Skeletal muscle tissue (tissue), 4 donors: Measurements from ENCODE around the gene TRPV4. TPM values are rescaled to one million over a fixed set of nuclear protein-coding genes. Genes with fewer than 3 reads are reported as not detected.

Experiments used
- H3K27ac ChIP-seq: one replicate; pipeline ENCODE4 v1.7.0; 2013; ENCODE audit warnings: mild to moderate bottlenecking, low read depth, low read length, inconsistent platforms
- H3K27me3 ChIP-seq, 3 donors: one replicate each; pipeline ENCODE4 v1.7.0; 2013; ENCODE audit warnings: low read length in 3 of 3; ENCODE audit not compliant: control insufficient read depth in 3 of 3, insufficient read depth in 3 of 3
- H3K36me3 ChIP-seq, 3 donors: one replicate each; pipeline ENCODE4 v1.7.0; 2013; ENCODE audit warnings: low read length in 3 of 3; ENCODE audit not compliant: control insufficient read depth in 3 of 3, insufficient read depth in 3 of 3
- H3K4me1 ChIP-seq, 3 donors: one replicate each; pipeline ENCODE4 v1.7.0; 2013; ENCODE audit warnings: low read length in 3 of 3, mild to moderate bottlenecking in 3 of 3; ENCODE audit not compliant: control insufficient read depth in 3 of 3, insufficient read depth in 3 of 3
- H3K4me3 ChIP-seq, 3 donors: one replicate each; pipeline ENCODE4 v1.7.0; 2013; ENCODE audit warnings: low read length in 3 of 3
- H3K9ac ChIP-seq, 3 donors: one replicate each; pipeline ENCODE4 v1.7.0; 2013; ENCODE audit warnings: low read length in 3 of 3, mild to moderate bottlenecking in 3 of 3, moderate library complexity in 2 of 3, low read depth in 1 of 3
- H3K9me3 ChIP-seq, 3 donors: one replicate each; pipeline ENCODE4 v1.7.0; 2013; ENCODE audit warnings: low read length in 3 of 3; ENCODE audit not compliant: control insufficient read depth in 3 of 3
- total RNA-seq: library from RNA; depleted of rRNA; stranded (reverse); fragments of >200 nt; gene quantifications from one replicate; pipeline ENCODE4 v1.2.3, GENCODE V29; 2014
- donor health status: Osteomylitis.

Gene TRPV4
- total RNA-seq, 1 donor from 2014 or later: 0.52 TPM

- H3K9me3 ChIP-seq: no peaks in the 10 kb centered on the region
- no peaks in the 10 kb centered on the region for H3K4me1 ChIP-seq
- H3K4me3 ChIP-seq: no peak overlapping the region
- H3K36me3 ChIP-seq: no peaks in the 10 kb centered on the region
- no peak overlapping the region for H3K27ac ChIP-seq
- peaks cover 0 to 3% (median 3%) of the 10 kb centered on the region in 3 donors for H3K27me3 ChIP-seq
- H3K9ac ChIP-seq: no peak overlapping the region
Measured at GRCh38 chr12:109782326-109782703, 50.9 kb downstream of the TRPV4 start.

DNA sequence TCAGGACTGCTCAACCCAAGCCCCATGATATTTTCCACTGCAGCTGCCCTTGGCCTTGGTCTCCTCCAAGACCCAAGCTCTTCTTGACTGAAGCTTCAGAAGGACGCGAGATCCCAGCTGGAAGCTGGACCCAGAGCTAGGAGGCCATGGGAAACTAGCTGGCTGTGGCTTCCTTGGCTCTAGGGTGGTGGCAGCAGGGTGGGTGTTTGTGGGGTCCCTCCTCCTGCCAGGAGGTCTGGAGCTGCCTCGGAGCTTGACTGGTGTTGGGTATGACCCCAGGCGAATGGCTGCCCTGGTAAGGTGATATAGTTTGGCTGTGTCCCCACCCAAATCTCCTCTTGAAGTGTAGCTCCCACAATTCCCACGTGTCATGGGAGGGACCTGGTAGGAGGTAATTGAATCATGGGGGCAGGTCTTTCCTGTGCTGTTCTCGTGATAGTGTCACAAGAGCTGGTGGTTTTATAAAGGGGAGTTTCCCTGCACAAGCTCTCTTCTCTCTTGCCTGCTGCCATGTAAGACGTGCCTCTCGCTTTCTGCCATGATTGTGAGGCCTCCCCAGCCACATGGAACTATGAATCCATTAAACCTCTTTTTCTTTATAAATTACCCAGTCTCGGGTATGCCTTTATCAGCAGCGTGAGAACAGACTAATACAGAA lies 51.4 kb downstream of the TRPV4 start:
- no peak overlapping the region for H3K9ac ChIP-seq
- H3K9me3 ChIP-seq: no peaks in the 10 kb centered on the region
- no peaks in the 10 kb centered on the region for H3K36me3 ChIP-seq
- no peak overlapping the region for H3K4me3 ChIP-seq
- no peak overlapping the region for H3K27ac ChIP-seq
- H3K4me1 ChIP-seq: no peaks in the 10 kb centered on the region
- peaks cover 0 to 3% (median 3%) of the 10 kb centered on the region in 3 donors for H3K27me3 ChIP-seq

DNA sequence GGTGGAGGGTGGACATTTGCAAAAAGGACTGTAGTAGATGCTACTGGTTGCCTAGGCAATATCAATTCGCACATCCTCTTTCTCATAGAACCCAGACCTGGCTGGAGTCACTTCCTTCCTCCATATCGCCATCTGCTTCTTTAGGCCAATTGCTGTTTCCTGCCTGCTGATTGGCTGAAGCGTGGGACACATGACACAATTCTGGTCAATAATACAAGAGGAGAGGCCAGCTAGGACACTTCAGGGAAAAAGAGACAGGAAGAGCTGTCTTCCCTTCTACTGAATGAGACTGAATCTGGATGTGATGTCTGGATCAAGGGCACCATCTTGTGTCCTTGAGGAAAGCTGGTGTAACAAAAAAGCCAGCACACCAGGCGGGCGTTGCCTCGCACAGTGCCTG lies 53.8 kb downstream of the TRPV4 start:
- H3K27ac ChIP-seq: no peak overlapping the region
- no peak overlapping the region for H3K9ac ChIP-seq
- no peaks in the 10 kb centered on the region for H3K36me3 ChIP-seq
- H3K27me3 ChIP-seq: peaks cover 0 to 3% (median 3%) of the 10 kb centered on the region in 3 donors
- no peaks in the 10 kb centered on the region for H3K4me1 ChIP-seq
- H3K4me3 ChIP-seq: no peak overlapping the region
- H3K9me3 ChIP-seq: no peaks in the 10 kb centered on the region

- H3K9me3 ChIP-seq: no peaks in the 10 kb centered on the region
- H3K9ac ChIP-seq: no peak overlapping the region
- no peaks in the 10 kb centered on the region for H3K36me3 ChIP-seq
- H3K4me3 ChIP-seq: no peak overlapping the region
- no peak overlapping the region for H3K27ac ChIP-seq
- H3K27me3 ChIP-seq: peaks cover 0 to under 1% (median 0%) of the 10 kb centered on the region in 3 donors
- peaks cover 0 to 2% (median 2%) of the 10 kb centered on the region in 3 donors for H3K4me1 ChIP-seq
Measured at GRCh38 chr12:109778684-109779083, 54.5 kb downstream of the TRPV4 start.

DNA sequence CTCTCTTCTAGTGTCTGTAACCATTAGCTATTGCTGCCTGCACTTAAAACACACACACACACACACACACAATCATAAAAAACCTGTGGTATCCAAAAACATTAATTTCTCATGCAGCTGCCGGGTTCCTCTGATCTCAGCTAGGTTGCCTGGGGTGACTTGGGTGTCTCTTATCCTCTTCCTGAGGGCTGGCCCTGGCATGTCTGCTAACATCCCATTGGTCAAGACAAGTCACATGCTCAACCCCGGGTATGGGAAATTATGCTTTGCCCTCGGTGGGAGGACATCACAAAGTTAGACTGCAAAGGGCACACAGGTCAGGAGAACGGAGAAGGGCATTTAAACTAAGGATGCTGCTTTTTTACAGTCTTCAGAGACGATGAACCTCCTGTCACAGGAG lies 55.7 kb downstream of the TRPV4 start:
- Histone ChIP-seq H3K27ac (no peak overlapping the region), H3K36me3 (no peaks in the 10 kb centered on the region), H3K27me3 (peaks cover 0 to 3% (median 0%) of the 10 kb centered on the region in 3 donors), H3K9ac (no peak overlapping the region), H3K4me3 (no peak overlapping the region), H3K9me3 (no peaks in the 10 kb centered on the region), H3K4me1 (peaks cover 8 to 13% (median 11%) of the 10 kb centered on the region in 3 donors)

DNA sequence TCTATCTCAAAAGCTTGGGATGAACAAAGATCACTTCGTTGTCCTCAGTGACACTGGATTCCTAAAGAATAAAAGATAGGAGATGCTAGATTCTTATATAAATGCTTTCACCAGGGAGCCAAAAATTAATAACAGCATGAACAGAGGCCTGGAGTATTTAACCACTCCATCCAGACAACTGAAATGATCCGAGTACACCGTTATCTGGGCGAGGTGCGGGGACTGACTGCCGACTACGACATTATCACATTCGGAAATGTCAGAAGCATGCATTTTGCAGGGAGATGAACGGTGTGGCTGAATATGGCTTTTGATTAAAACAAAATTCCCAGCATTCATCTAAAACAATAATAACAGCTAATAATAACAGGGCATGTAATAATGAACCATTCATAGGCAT lies 56.6 kb downstream of the TRPV4 start:
- H3K36me3 ChIP-seq: no peaks in the 10 kb centered on the region
- peaks cover 0 to 3% (median 0%) of the 10 kb centered on the region in 3 donors for H3K27me3 ChIP-seq
- H3K4me1 ChIP-seq: peaks cover 8 to 21% (median 11%) of the 10 kb centered on the region in 3 donors
- H3K9me3 ChIP-seq: no peaks in the 10 kb centered on the region
- H3K4me3 ChIP-seq: no peak overlapping the region
- no peak overlapping the region for H3K9ac ChIP-seq
- H3K27ac ChIP-seq: no peak overlapping the region

- Histone ChIP-seq H3K4me3 (no peak overlapping the region), H3K27me3 (peaks cover 0 to 3% (median 0%) of the 10 kb centered on the region in 3 donors), H3K4me1 (peaks cover 8 to 21% (median 11%) of the 10 kb centered on the region in 3 donors), H3K27ac (no peak overlapping the region), H3K9me3 (no peaks in the 10 kb centered on the region), H3K9ac (no peak overlapping the region), H3K36me3 (no peaks in the 10 kb centered on the region)
Measured at GRCh38 chr12:109775172-109775881, 57.9 kb downstream of the TRPV4 start.

DNA sequence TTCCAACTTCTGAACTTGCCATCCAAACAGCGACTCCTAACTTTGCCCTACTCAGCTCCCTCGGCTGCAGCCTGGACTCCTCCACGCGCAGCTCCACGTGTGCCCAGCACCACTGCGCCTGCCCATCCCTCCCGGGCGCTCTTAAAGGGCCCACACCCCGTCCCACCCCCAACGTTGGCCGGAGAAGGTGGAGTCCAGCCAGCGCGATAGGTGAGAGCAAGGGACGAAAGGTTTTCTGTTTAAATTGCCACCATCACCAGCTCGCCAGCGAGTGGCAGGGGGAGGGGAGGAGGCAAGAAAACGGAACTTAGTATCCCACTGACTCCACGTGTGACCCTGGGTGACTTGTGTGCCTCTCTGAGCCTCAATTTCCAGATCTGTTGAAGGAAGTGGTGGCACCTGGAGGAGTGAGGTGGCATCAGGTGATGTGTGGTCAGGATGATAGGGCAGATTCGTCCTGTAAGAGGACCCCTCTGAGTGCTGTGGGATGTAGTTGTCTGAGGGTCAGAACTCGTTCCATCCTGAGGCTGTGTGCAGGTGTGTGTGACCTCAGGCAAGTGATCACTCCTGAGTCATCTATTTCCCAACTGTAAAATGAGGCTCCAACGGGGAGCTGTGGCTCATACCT lies 59.7 kb downstream of the TRPV4 start:
- H3K27ac ChIP-seq: no peak overlapping the region
- no peaks in the 10 kb centered on the region for H3K36me3 ChIP-seq
- peak overlapping the region; percentile 15 to 67 (median 34) for H3K4me3 ChIP-seq
- no peaks in the 10 kb centered on the region for H3K9me3 ChIP-seq
- peaks cover 8 to 21% (median 11%) of the 10 kb centered on the region in 3 donors for H3K4me1 ChIP-seq
- peaks cover 0 to 3% (median 0%) of the 10 kb centered on the region in 3 donors for H3K27me3 ChIP-seq
- peak overlapping the region in 2 of 3 donors; percentile 14 to 69 for H3K9ac ChIP-seq

- no peak overlapping the region for H3K27ac ChIP-seq
- no peaks in the 10 kb centered on the region for H3K36me3 ChIP-seq
- H3K4me3 ChIP-seq: peak overlapping the region; percentile 15 to 66 (median 34)
- H3K4me1 ChIP-seq: peaks cover 8 to 21% (median 11%) of the 10 kb centered on the region in 3 donors
- peaks cover 0 to 3% (median 0%) of the 10 kb centered on the region in 3 donors for H3K27me3 ChIP-seq
- H3K9me3 ChIP-seq: no peaks in the 10 kb centered on the region
- H3K9ac ChIP-seq: peak overlapping the region in 2 of 3 donors; percentile 20 to 69
Measured at GRCh38 chr12:109772622-109773321, 60.4 kb downstream of the TRPV4 start.
